GM19099 (cell line): ENCODE data around the gene CD300A.

Source experiments
- POLR2A ChIP-seq: IDR thresholded peaks from 3 replicates; pipeline ENCODE4 v1.6.1; 2011; ENCODE audit warnings: low read depth; ENCODE audit not compliant: insufficient read length; ENCODE audit errors: extremely low read depth

The CD300A gene

GRCh38 chr17:74432766-74433391 is 33.6 kb upstream of the CD300A start:
- TF ChIP-seq POLR2A = no peak

GRCh38 chr17:74433421-74434121 is 32.9 kb upstream of the CD300A start:
- TF ChIP-seq POLR2A = no peak

GRCh38 chr17:74435775-74436359 is 30.6 kb upstream of the CD300A start:
- TF ChIP-seq POLR2A = no peak

GRCh38 chr17:74437702-74438101 is 28.7 kb upstream of the CD300A start:
- TF ChIP-seq POLR2A = no peak

GRCh38 chr17:74439691-74440567 is 26.5 kb upstream of the CD300A start:
- no peak for TF ChIP-seq POLR2A

DNA sequence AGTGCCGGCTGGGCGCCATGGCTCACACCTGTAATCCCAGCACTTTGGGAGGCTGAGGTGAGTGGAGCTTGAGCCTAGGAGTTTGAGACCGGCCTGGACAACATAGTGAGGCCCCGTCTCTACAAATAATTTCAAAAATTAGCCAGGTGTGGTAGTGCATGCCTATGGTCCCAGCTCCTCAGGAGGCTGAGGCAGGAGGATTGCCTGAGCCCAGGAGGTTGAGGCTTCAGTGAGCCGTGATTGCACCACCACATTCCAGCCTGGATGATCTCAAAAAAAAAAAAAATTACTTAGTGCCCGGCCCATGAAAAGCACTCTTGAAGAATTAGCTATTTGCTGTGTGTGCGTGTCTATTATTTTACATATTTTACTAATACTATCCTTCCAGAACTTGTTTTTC is 24.9 kb upstream of the CD300A start:
- no peak for TF ChIP-seq POLR2A

DNA sequence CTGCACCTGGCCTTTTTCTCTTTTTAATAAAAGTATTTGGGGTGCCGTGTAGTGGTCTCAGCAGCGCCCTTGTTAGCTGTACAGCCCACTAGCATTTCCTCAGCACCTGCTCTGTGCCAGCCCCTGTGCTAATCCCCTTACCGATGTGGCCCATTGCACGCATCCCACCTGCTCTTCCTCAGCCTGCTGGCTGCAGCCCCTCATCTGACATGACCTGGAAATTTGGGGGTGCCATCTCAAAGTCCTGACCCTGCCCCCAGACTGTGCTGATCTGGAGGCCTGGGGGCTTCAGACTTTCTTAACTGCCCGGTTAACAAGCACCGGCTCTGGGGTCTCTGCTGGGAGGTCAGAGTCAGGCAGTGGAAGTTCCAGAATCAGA is 24.2 kb upstream of the CD300A start:
- TF ChIP-seq POLR2A = no peak

DNA sequence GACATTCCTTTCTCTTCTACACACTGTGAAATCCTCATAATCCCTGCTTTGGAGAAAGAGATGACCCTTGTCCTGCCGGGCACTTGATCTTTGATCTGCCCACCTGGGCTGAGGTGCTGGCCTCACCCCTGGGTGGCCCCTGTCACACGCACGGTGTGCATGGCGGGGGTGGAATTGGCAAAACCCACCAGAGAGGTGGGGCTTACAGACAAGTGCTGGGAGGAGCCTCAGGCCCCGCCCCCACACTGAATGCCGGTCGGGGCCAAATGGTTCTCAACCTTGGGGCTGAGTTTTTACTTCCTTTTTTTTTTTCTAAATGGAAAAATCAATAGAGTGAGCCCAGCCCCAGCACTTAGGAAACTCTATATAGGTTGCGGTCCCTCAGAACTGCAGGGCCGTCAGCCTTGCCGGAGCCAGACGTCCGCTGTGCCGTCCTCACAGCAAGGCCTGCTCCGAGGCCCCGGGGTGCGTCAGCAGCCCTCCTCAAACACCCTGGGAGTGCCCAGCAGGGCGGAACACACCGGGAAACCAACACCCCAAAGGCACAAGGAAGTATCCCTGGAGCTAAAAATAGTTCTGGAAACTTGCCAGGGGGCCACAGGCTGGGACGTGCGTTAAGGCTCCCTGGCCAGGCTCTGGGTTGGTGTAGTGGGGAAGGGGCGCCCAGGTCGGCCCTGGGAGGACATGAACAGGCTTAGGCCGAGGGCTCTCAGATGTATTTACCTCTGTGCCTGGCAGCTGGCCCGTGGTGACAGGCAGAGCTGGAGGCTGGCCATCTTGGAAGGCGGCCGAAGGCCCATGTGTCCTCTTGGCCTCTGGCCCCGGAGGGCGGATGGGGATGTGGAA is 23.5 kb upstream of the CD300A start:
- peak; percentile 40 for TF ChIP-seq POLR2A

- TF ChIP-seq POLR2A = no peak
Observed at GRCh38 chr17:74443516-74444296, 22.7 kb upstream of the CD300A start.

- no peak for TF ChIP-seq POLR2A
Observed at GRCh38 chr17:74444406-74444805, 22.0 kb upstream of the CD300A start.

GRCh38 chr17:74445158-74445557 is 21.3 kb upstream of the CD300A start:
- no peak for TF ChIP-seq POLR2A

GRCh38 chr17:74446551-74447500 is 19.6 kb upstream of the CD300A start:
- no peak for TF ChIP-seq POLR2A
